ENCODE measurements around the gene TOB2.
"Not testable (repeated sequence)": the region's sequence is repeated elsewhere in the genome, so short reads cannot be mapped to it uniquely, and the experiment has no call there.

The TOB2 gene

GRCh38 chr22:41425660-41426365 is 20.8 kb downstream of the TOB2 start:
- DNase-seq: no peak

GRCh38 chr22:41418717-41419116 is 27.9 kb downstream of the TOB2 start:
- no peak for DNase-seq

- no peak for DNase-seq
These were observed 28.8 kb downstream of the TOB2 start for GRCh38 chr22:41417622-41418390.

GRCh38 chr22:41415554-41415953 is 31.0 kb downstream of the TOB2 start:
- no peak for DNase-seq

GRCh38 chr22:41411021-41411851 is 35.4 kb downstream of the TOB2 start:
- no peak for DNase-seq

- DNase-seq: no peak
These were observed 36.3 kb downstream of the TOB2 start for GRCh38 chr22:41410311-41410751.

GRCh38 chr22:41408665-41409064 is 37.9 kb downstream of the TOB2 start:
- DNase-seq: no peak

- DNase-seq: no peak
These were observed 39.2 kb downstream of the TOB2 start for GRCh38 chr22:41407433-41407832.

GRCh38 chr22:41406410-41406809 is 40.2 kb downstream of the TOB2 start:
- DNase-seq: no peak

- no peak for DNase-seq
These were observed 41.0 kb downstream of the TOB2 start for GRCh38 chr22:41405588-41405987.

GRCh38 chr22:41403532-41404318 is 42.9 kb downstream of the TOB2 start:
- peak; percentile 89 for DNase-seq

GRCh38 chr22:41402851-41403250 is 43.8 kb downstream of the TOB2 start:
- not testable (repeated sequence) for DNase-seq

- DNase-seq: peak; percentile 63
These were observed 44.6 kb downstream of the TOB2 start for GRCh38 chr22:41401781-41402648.

- no peak for DNase-seq
These were observed 47.7 kb downstream of the TOB2 start for GRCh38 chr22:41398921-41399320.

- no peak for DNase-seq
These were observed 49.3 kb downstream of the TOB2 start for GRCh38 chr22:41397143-41397811.

- no peak for DNase-seq
These were observed 50.9 kb downstream of the TOB2 start for GRCh38 chr22:41395531-41396240.

- DNase-seq: no peak
These were observed 52.6 kb downstream of the TOB2 start for GRCh38 chr22:41394012-41394356.

- no peak for DNase-seq
These were observed 59.3 kb downstream of the TOB2 start for GRCh38 chr22:41387341-41387740.

- DNase-seq: no peak
These were observed 62.5 kb downstream of the TOB2 start for GRCh38 chr22:41384128-41384527.
